Stimulated activated naive CD8-positive, alpha-beta T cell treated with anti-CD3 and anti-CD28 coated beads, Interleukin-15, amount 100 ng/mL, for 72 hours (primary cell): ENCODE measurements around the gene TRNP1.

Experiments
- ATAC-seq: fragments of 150-1000 bp; cut with Tn5 transposase; 2 replicates; pipeline ENCODE4 v1.10.0; 2021; ENCODE audit warnings: mild to moderate bottlenecking, moderate library complexity
- DNase-seq, 2 donors: peaks; one replicate each; pipeline ENCODE4 v3.0.0; 2021 to 2022
- H3K27ac Mint-ChIP-seq, 2 donors: one replicate each; pipeline ENCODE4 v1.8.0; 2022; ENCODE audit warnings: mild to moderate bottlenecking in 2 of 2, mixed read lengths in 2 of 2, moderate library complexity in 2 of 2
- H3K27me3 Mint-ChIP-seq: one replicate; pipeline ENCODE4 v1.8.0; 2022; ENCODE audit warnings: mixed read lengths
- H3K4me1 Mint-ChIP-seq: one replicate; pipeline ENCODE4 v1.8.0; 2022; ENCODE audit warnings: mild to moderate bottlenecking, mixed read lengths
- H3K4me3 Mint-ChIP-seq, 2 donors: one replicate each; pipeline ENCODE4 v1.8.0; 2022; ENCODE audit warnings: mild to moderate bottlenecking in 2 of 2, mixed read lengths in 2 of 2, moderate library complexity in 1 of 2
- H3K9me3 Mint-ChIP-seq, 2 donors: one replicate each; pipeline ENCODE4 v1.8.0; 2022; ENCODE audit warnings: mixed read lengths in 2 of 2

The TRNP1 gene

GRCh38 chr1:27049100-27049499 is 55.6 kb downstream of the TRNP1 start:
- H3K9me3 Mint-ChIP-seq = no peaks in the 10 kb centered on the region
- no peak for ATAC-seq

GRCh38 chr1:27049607-27050006 is 56.1 kb downstream of the TRNP1 start:
- no peak overlapping the region for H3K27ac Mint-ChIP-seq
- H3K9me3 Mint-ChIP-seq = no peaks in the 10 kb centered on the region
- DNase-seq (no peak), ATAC-seq (no peak)
- peaks cover 18% of the 10 kb centered on the region for H3K4me1 Mint-ChIP-seq
- H3K4me3 Mint-ChIP-seq = no peak overlapping the region
- H3K27me3 Mint-ChIP-seq = no peaks in the 10 kb centered on the region

More at GRCh38 chr1:27049100-27049499, 55.6 kb downstream of the TRNP1 start:
- H3K4me1 Mint-ChIP-seq = peaks cover 23% of the 10 kb centered on the region
- H3K27ac Mint-ChIP-seq = no peak overlapping the region
- no peaks in the 10 kb centered on the region for H3K27me3 Mint-ChIP-seq
- no peak for DNase-seq
- H3K4me3 Mint-ChIP-seq = no peak overlapping the region
